ENCODE data around the gene TOP2A.

Gene TOP2A

DNA sequence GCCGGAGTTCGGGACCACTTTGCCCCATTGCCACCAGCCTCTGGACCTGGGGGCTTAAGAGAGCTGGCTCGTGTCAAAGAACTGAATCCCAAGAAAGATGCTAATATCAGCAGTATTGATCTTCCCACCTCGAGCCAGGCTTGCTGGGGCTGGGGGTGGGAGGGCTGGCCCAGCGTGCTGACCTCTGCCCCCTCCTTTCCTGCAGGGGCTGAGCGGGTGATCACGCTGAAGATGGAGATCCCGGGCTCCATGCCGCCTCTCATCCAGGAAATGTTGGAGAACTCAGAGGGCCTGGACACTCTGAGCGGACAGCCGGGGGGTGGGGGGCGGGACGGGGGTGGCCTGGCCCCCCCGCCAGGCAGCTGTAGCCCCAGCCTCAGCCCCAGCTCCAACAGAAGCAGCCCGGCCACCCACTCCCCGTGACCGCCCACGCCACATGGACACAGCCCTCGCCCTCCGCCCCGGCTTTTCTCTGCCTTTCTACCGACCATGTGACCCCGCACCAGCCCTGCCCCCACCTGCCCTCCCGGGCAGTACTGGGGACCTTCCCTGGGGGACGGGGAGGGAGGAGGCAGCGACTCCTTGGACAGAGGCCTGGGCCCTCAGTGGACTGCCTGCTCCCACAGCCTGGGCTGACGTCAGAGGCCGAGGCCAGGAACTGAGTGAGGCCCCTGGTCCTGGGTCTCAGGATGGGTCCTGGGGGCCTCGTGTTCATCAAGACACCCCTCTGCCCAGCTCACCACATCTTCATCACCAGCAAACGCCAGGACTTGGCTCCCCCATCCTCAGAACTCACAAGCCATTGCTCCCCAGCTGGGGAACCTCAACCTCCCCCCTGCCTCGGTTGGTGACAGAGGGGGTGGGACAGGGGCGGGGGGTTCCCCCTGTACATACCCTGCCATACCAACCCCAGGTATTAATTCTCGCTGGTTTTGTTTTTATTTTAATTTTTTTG is 61.6 kb downstream of the TOP2A start:
- Histone ChIP-seq H3K4me3 (no peak overlapping the region), H3K27ac (no peak overlapping the region), H3K36me3 (ENCODE audit: insufficient read depth, low read length) (peaks cover 33% of the 10 kb centered on the region), H3K9me3 (ENCODE audit: low read depth, low read length) (no peaks in the 10 kb centered on the region), H3K9ac (ENCODE audit: insufficient read length) (no peak overlapping the region)
- no peak for TF ChIP-seq POLR2AphosphoS5 (IDR thresholded peaks at IDR 0.05; ENCODE audit: borderline replicate concordance, low read depth, low read length)
- no peak for TF ChIP-seq EZH2 (IDR thresholded peaks at IDR 0.05)
- no peak for TF ChIP-seq FOXP2 (optimal IDR thresholded peaks at IDR 0.05; ENCODE audit: control extremely low read depth, extremely low read length, insufficient read depth)
- no peak for DNase-seq (ENCODE audit: low read depth, low spot score)

DNA sequence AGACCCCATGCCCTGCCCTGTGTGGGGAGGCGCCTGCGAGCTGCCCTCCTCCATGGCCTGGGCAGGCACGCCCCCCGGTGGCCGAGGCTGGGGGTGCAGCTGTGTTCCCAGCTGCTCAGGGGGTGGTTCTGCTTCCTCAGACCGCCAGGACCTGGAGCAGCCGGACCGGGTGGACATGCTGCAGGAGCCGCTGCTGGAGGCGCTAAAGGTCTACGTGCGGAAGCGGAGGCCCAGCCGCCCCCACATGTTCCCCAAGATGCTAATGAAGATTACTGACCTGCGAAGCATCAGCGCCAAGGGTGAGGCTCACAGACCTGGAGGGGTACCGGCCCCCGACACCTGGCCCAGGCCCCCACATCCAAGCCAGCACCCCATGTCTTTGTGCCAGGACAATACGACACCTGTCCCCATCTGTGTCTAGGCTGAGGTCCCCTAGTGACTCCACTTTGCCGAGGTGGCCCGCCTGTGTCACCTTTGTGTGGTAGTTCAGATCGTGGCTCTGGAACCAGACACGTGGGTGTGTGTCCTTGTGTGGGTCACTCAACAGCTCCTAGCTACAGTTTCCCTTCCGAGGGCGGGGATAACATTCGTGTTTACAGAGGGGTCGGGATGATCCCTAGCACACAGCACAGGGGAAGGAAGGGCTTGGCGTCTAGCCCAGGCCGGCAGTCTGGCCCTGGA is 62.4 kb downstream of the TOP2A start:
- TF ChIP-seq POLR2AphosphoS5 (IDR thresholded peaks at IDR 0.05; ENCODE audit: borderline replicate concordance, low read depth, low read length) = no peak
- no peak for TF ChIP-seq FOXP2 (optimal IDR thresholded peaks at IDR 0.05; ENCODE audit: control extremely low read depth, extremely low read length, insufficient read depth)
- TF ChIP-seq EZH2 (IDR thresholded peaks at IDR 0.05) = no peak
- Histone ChIP-seq H3K9ac (ENCODE audit: insufficient read length) (no peak overlapping the region), H3K4me3 (no peak overlapping the region), H3K27ac (no peak overlapping the region; the same call in 1 of the 2 replicates), H3K9me3 (ENCODE audit: low read depth, low read length) (no peaks in the 10 kb centered on the region), H3K36me3 (ENCODE audit: insufficient read depth, low read length) (peaks cover 33% of the 10 kb centered on the region)
- no peak for DNase-seq (ENCODE audit: low read depth, low spot score)

DNA sequence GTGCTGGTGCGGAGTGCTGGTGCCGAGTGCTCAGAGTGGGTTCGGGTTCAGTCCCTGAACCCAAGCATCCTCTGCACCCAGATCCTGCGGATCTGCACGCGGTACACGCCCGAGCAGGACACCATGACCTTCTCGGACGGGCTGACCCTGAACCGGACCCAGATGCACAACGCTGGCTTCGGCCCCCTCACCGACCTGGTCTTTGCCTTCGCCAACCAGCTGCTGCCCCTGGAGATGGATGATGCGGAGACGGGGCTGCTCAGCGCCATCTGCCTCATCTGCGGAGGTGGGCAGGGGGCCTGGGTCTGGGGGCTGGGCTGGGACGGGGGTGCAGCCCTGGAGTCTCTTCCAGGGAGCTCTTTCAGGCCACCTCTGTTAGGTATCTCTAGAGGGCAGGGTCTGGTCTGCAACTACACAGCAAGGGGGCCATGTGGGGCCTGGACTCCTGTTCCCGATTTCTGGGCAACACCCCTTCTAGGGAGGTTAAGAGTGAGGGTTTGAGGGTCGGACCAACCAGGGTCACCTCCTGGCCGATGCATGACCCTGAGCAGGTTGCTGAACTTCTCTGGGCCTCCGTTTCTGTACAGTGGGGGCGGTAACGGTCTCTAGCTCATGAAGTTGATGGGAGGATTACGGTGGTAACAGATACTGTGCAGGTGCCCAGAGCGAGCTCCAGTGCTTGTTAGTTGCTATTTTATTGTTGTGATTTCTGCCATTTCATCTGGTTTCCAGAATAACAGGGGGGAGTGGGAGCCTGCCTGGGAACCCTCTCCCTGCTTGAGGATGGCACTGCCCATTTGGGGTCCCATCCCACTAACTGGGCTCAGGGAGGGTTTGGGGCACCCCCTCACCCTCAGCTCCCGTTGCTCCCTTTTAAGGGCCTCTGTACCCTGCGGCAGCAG is 63.2 kb downstream of the TOP2A start:
- no peak overlapping the region for H3K4me3 ChIP-seq
- H3K27ac ChIP-seq = peak overlapping the region; percentile 21; the same call in 1 of the 2 replicates
- H3K36me3 ChIP-seq (ENCODE audit: insufficient read depth, low read length) = peaks cover 39% of the 10 kb centered on the region
- no peaks in the 10 kb centered on the region for H3K9me3 ChIP-seq (ENCODE audit: low read depth, low read length)
- TF ChIP-seq POLR2AphosphoS5 (IDR thresholded peaks at IDR 0.05; ENCODE audit: borderline replicate concordance, low read depth, low read length) (no peak), EZH2 (IDR thresholded peaks at IDR 0.05) (no peak), FOXP2 (optimal IDR thresholded peaks at IDR 0.05; ENCODE audit: control extremely low read depth, extremely low read length, insufficient read depth) (no peak)
- no peak for DNase-seq (ENCODE audit: low read depth, low spot score)
- no peak overlapping the region for H3K9ac ChIP-seq (ENCODE audit: insufficient read length)

DNA sequence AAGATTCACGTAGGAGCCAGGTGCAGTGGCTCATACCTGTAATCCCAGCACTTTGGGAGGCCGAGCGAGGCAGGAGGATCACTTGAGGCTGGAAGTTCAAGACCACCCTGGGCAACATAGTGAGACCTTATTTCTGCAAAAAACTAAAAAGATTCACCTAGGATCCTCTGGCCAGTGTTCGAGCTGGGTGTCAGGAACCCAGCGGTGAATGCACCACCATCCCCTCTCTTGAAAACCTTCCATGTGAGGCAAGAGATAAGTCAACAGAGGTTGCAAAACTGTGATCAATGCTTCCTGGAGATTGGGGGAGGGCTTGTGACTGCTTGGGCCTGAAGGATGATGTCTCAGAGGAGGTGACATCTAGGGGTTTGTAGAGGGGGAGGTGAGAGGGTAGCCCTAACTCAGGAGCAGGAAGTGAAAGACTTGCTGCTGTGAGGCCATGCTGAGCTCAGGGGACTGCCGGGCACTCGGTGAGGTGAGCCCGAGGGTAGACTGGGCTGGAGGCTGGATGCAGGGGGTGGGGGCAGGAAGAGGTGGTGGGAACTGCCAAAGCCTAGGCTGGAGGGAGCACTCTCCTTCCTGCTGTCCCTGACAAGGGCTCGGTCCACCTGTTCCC is 64.8 kb downstream of the TOP2A start:
- no peak overlapping the region for H3K27ac ChIP-seq
- TF ChIP-seq POLR2AphosphoS5 (IDR thresholded peaks at IDR 0.05; ENCODE audit: borderline replicate concordance, low read depth, low read length) (no peak), FOXP2 (optimal IDR thresholded peaks at IDR 0.05; ENCODE audit: control extremely low read depth, extremely low read length, insufficient read depth) (no peak), EZH2 (IDR thresholded peaks at IDR 0.05) (no peak)
- H3K4me3 ChIP-seq = no peak overlapping the region
- H3K9me3 ChIP-seq (ENCODE audit: low read depth, low read length) = no peaks in the 10 kb centered on the region
- H3K9ac ChIP-seq (ENCODE audit: insufficient read length) = no peak overlapping the region
- H3K36me3 ChIP-seq (ENCODE audit: insufficient read depth, low read length) = peaks cover 39% of the 10 kb centered on the region
- no peak for DNase-seq (ENCODE audit: low read depth, low spot score)

DNA sequence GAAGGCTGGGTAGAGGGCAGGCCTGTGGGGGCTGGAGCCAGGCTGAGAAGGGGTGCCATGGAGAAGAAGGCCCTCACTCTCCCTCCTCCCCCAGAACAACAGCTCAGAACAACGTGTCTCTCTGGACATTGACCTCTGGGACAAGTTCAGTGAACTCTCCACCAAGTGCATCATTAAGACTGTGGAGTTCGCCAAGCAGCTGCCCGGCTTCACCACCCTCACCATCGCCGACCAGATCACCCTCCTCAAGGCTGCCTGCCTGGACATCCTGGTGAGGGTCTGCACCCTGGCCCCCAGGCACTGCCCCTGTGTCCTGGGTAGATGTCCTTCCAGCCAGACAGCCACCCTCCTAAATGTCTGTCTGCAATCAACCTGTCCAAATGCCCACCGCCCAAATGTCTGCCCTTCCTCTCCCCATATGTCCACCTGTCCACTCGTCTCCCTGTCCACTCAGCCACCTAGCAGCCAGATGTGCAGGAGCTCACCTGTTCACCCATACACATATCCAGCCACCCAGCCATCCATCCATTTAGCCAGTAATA is 65.4 kb downstream of the TOP2A start:
- Histone ChIP-seq H3K27ac (no peak overlapping the region), H3K9me3 (ENCODE audit: low read depth, low read length) (no peaks in the 10 kb centered on the region), H3K9ac (ENCODE audit: insufficient read length) (no peak overlapping the region), H3K36me3 (ENCODE audit: insufficient read depth, low read length) (peaks cover 39% of the 10 kb centered on the region), H3K4me3 (no peak overlapping the region)
- DNase-seq (ENCODE audit: low read depth, low spot score) = no peak
- TF ChIP-seq POLR2AphosphoS5 (IDR thresholded peaks at IDR 0.05; ENCODE audit: borderline replicate concordance, low read depth, low read length) (no peak), FOXP2 (optimal IDR thresholded peaks at IDR 0.05; ENCODE audit: control extremely low read depth, extremely low read length, insufficient read depth) (no peak), EZH2 (IDR thresholded peaks at IDR 0.05) (no peak)

DNA sequence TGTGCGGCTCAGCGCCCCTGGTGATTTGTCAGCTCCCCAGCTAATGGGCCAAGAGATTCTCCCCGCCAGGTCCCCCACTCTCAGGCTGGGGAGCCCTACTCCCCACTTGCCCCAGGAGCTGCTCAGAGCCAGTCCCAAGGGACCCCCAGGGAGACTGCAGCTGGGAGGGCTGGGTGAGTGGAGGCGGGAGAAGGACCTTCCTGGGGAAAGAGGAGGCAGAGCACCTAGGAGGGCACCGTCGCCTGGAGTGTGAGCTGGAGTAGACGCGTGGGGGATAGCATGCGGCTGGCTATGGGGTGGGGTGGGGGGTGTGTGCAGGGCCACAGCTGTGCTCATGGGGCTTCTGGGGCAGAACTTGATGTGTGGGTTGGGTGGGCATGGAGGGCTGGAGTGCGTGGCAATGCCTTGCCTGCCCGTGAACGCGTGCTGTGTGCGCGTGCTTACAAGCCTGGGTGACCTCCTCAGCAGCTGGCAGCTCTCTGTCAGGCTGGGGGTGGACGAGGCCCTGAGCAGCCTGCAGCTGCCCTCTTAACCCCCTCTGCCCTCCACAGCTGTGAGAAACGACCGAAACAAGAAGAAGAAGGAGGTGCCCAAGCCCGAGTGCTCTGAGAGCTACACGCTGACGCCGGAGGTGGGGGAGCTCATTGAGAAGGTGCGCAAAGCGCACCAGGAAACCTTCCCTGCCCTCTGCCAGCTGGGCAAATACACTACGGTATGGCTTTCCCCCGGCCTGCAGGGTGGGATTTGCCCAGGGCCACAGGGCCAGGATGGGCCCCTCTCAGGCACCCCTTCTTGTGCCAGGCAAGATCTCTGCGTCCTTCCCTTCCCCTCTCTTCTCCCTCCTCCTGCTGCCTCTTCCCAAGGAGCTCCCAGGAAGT is 66.1 kb downstream of the TOP2A start:
- no peak for TF ChIP-seq FOXP2 (optimal IDR thresholded peaks at IDR 0.05; ENCODE audit: control extremely low read depth, extremely low read length, insufficient read depth)
- no peak for TF ChIP-seq POLR2AphosphoS5 (IDR thresholded peaks at IDR 0.05; ENCODE audit: borderline replicate concordance, low read depth, low read length)
- TF ChIP-seq EZH2 (IDR thresholded peaks at IDR 0.05) = no peak
- peak overlapping the region; percentile 41 for H3K4me3 ChIP-seq
- peaks cover 39% of the 10 kb centered on the region for H3K36me3 ChIP-seq (ENCODE audit: insufficient read depth, low read length)
- H3K9ac ChIP-seq (ENCODE audit: insufficient read length) = no peak overlapping the region
- H3K9me3 ChIP-seq (ENCODE audit: low read depth, low read length) = no peaks in the 10 kb centered on the region
- peak overlapping the region; percentile 56 for H3K27ac ChIP-seq
- no peak for DNase-seq (ENCODE audit: low read depth, low spot score)
